ENCODE results near the gene ADAMTS2.

ADAMTS2 gene

GRCh38 chr5:179336871-179337795, 8.1 kb downstream of the ADAMTS2 start:
- Histone ChIP-seq H3K4me1 (no peaks in the 10 kb centered on the region), H3K9me3 (ENCODE audit: control insufficient read depth, low read length) (no peaks in the 10 kb centered on the region), H3K36me3 (ENCODE audit: control insufficient read depth, insufficient read depth, low read length) (no peaks in the 10 kb centered on the region), H3K4me2 (ENCODE audit: low read length) (no peak overlapping the region), H3K9ac (no peak overlapping the region), H3K27me3 (ENCODE audit: control insufficient read depth, insufficient read depth, low read length) (no peaks in the 10 kb centered on the region), H2AFZ (no peak overlapping the region), H3K27ac (no peak overlapping the region), H3K79me2 (no peaks in the 10 kb centered on the region), H3K4me3 (ENCODE audit: low read depth, low read length) (no peak overlapping the region)
- no peak for TF ChIP-seq CTCF (IDR thresholded peaks at IDR 0.05)

DNA sequence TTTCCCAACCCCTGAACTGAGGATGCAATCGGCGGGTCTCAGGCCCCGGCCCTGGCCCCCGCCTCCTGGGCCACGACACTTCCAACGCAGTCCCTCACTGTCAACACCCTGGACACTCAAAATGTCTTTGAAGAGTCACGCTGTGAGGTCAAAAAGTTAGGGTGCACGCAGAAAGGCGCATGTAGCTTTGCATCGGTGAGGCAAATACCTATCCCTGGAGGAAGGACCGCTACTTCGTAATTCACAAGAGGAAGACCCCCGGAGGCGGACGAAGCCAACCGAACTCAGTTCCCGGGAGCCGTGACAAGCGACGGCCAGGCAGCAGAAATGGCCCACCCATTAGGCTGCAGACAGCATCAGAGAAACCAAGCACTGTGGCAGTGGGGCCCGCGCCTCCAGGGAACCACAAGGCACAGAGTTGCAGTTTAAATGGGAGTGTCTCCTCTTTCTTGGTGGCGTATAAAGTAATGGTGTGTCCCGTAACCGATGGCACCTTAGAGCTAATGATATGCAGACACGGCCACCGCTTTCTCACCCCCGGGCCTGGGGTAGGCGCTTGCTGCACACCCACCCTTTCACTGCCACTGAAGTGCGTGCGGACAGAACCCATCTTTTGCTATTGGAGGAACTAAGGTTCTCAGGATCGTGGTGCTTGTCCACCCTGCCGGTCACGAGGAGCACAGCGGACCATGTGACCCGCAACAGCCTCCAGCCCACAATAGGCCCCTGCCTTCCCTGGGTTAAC, 9.0 kb downstream of the ADAMTS2 start:
- Histone ChIP-seq H3K27ac (no peak overlapping the region), H3K79me2 (no peaks in the 10 kb centered on the region), H3K9ac (no peak overlapping the region), H3K9me3 (ENCODE audit: control insufficient read depth, low read length) (no peaks in the 10 kb centered on the region), H3K27me3 (ENCODE audit: control insufficient read depth, insufficient read depth, low read length) (no peaks in the 10 kb centered on the region), H3K36me3 (ENCODE audit: control insufficient read depth, insufficient read depth, low read length) (no peaks in the 10 kb centered on the region), H2AFZ (no peak overlapping the region), H3K4me3 (ENCODE audit: low read depth, low read length) (no peak overlapping the region), H3K4me2 (ENCODE audit: low read length) (no peak overlapping the region), H3K4me1 (no peaks in the 10 kb centered on the region)
- TF ChIP-seq CTCF (IDR thresholded peaks at IDR 0.05) = no peak

DNA sequence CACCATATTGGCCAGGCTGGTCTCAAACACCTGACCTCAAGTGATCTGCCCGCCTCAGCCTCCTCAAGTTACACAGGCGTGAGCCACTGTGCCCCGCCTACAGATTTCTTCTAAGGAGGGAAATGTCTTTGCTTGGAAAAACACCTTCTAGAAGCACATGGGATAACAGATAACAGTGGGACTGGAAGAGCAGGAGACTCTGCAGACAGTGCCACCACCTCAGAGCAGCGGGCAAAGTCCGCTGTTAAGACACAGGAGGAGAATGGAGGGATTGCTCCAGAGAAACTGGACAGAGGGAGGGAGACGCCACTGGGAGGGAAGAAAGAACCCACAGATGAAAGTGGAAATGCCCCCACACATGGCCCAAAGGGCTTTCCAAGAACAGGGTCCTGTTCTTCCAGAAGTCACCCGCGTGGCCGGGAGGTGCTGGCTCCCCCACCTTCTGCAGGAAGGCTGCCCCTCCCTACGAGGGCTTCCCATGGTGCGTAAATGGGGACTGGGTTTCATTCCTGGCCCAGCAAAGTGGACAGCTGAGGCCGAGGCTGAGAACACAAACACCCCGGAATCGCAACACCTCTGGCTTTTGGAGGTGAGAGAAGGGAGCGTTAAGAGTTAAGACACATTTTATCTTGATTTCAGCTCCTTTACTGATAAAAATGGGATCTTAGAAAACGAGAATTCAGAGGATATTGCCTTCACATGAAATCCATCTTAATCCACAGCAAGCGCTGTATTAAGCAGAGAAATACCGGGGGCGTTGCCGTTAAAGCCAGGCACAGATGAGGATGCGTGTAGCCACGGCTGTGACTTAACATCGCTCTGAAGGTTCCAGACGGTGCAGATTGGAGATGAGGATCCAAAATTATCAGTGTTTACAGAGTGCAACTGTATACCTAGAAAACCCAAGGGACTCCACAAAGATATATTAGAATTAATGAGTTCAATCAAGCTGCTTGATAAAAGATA, 11.2 kb downstream of the ADAMTS2 start:
- Histone ChIP-seq H3K9ac (no peak overlapping the region), H2AFZ (no peak overlapping the region), H3K27me3 (ENCODE audit: control insufficient read depth, insufficient read depth, low read length) (no peaks in the 10 kb centered on the region), H3K79me2 (no peaks in the 10 kb centered on the region), H3K4me2 (ENCODE audit: low read length) (no peak overlapping the region), H3K36me3 (ENCODE audit: control insufficient read depth, insufficient read depth, low read length) (no peaks in the 10 kb centered on the region), H3K4me1 (no peaks in the 10 kb centered on the region), H3K9me3 (ENCODE audit: control insufficient read depth, low read length) (no peaks in the 10 kb centered on the region), H3K27ac (no peak overlapping the region), H3K4me3 (ENCODE audit: low read depth, low read length) (no peak overlapping the region)
- no peak for TF ChIP-seq CTCF (IDR thresholded peaks at IDR 0.05)

DNA sequence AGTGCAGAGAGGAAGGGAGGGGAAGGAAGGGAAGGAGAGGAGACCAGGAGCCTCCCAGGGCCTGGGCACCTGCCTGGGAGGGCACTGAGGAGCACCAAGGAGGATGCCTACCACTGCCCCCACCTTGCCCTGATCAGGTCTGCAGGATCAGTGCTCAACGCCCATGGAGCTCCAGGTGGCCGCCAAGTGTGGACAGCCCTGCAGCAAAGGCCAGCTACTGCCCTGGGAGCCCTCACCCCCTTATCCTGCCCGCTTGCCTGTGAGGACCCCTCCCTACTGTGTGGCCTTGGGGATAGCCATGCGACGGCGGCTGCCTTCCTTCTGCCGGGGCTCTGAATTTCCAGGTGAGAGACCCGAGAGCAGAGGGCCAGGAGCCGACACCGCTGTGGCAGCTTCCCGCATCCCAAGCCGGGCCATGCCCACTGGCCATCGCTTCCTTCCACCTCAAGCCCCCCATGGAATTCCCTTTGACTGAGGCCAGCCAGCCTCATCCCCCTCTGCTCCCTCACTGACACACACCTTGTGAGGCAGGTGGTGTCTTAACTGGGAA, 12.4 kb downstream of the ADAMTS2 start:
- Histone ChIP-seq H3K27ac (no peak overlapping the region), H3K4me3 (ENCODE audit: low read depth, low read length) (no peak overlapping the region), H2AFZ (no peak overlapping the region), H3K79me2 (no peaks in the 10 kb centered on the region), H3K9ac (no peak overlapping the region), H3K27me3 (ENCODE audit: control insufficient read depth, insufficient read depth, low read length) (no peaks in the 10 kb centered on the region), H3K4me2 (ENCODE audit: low read length) (no peak overlapping the region), H3K9me3 (ENCODE audit: control insufficient read depth, low read length) (no peaks in the 10 kb centered on the region), H3K4me1 (no peaks in the 10 kb centered on the region), H3K36me3 (ENCODE audit: control insufficient read depth, insufficient read depth, low read length) (no peaks in the 10 kb centered on the region)
- no peak for TF ChIP-seq CTCF (IDR thresholded peaks at IDR 0.05)
